ENCODE data around the gene FNDC7. TPM values are rescaled to one million over a fixed set of nuclear protein-coding genes. Genes with fewer than 3 reads are reported as not detected.

The FNDC7 gene
- total RNA-seq, 1 experiment from 2014 or later, result 0.05 TPM

DNA sequence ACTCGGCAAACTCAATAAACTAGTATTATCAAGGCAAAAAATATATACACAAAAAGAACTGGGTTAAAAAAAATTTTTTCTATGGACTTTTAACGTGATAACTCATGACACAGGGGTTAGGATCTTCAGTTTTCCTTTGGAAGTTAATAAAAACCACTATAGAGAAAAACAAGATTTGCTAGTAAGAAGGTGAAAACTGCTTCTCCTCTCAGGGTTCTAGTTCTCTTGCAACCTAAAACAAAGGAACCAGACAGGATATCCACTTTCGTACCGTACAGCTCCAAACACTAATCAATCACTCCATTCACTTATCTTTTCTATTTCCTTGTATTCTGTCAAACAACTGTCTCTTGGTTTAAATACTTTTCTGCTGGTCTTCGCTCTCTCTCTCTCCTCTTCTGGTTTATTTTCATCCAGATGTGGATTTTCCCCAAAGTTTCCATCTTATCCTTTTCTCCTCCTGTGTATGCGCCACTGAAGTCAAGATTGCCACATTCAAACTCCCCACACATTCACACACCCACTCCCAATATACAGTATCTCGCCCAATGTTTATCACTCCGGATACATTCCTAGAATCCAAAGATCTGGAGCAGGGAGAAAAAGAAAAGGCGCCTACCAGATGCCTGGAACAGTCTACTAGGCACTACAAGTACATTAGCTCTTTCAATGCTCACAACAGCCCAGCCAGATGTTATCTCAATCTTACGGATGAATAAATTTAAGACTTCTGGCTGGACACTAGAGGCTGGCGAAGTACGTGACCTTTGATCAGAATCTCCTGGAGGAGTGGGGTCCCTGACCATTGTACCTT, 21.4 kb upstream of the FNDC7 start:
- in situ Hi-C loops (cut with HindIII; ENCODE audit: low pct_unique_long_range_greater_than_20kb, low sequenced_read_pairs) (no loop called here), intact Hi-C loops (cut with micrococcal nuclease; ENCODE audit: unreplicated experiment) (no loop called here)
- H3K4me3 ChIP-seq (ENCODE audit: low read depth in 2 of 2, low read length in 2 of 2), result peak overlapping the region; percentile 89 to 97
- POLR2A ChIA-PET, result interaction anchor here (1.1 to 1.2 kb wide), 2 partner anchors 28 to 30 kb away, joined by 3 read pairs; partner anchors contain the start of gene HENMT1
- CTCF ChIA-PET, result no interaction called here
- ATAC-seq (0 out of 2 replicates have a peak, but pooled peaks have one; percentile 2), DNase-seq (ENCODE audit: low read depth, low spot score) (no peak)
- no peaks in the 10 kb centered on the region for H3K27me3 ChIP-seq (ENCODE audit: control insufficient read depth, insufficient read depth, low read length)
- TF ChIP-seq CTCF (IDR thresholded peaks at IDR 0.05) (no peak), POLR2AphosphoS5 (IDR thresholded peaks at IDR 0.05; ENCODE audit: low read depth, low read length) (no peak), TCF7L2 (IDR thresholded peaks at IDR 0.05; ENCODE audit: low read depth, low read length) (no peak), REST (IDR thresholded peaks at IDR 0.05; ENCODE audit: insufficient read depth in 1 of 2, low read depth in 2 of 2, low read length in 1 of 2) (no peak), SIN3A (IDR thresholded peaks at IDR 0.05; ENCODE audit: borderline replicate concordance, insufficient read depth, low read depth, low read length) (no peak)
- H3K36me3 ChIP-seq (ENCODE audit: control insufficient read depth, insufficient read depth, low read length), result peaks cover 21% of the 10 kb centered on the region
- H3K9me3 ChIP-seq (ENCODE audit: control insufficient read depth, insufficient read depth, low read depth, low read length), result no peaks in the 10 kb centered on the region
- TSS peak; percentile 96 for BruUV-seq (replicated peaks)
- peaks cover 12% of the 10 kb centered on the region for H3K4me1 ChIP-seq (ENCODE audit: control insufficient read depth, insufficient read depth, low read length)
- H3K27ac ChIP-seq (ENCODE audit: low read length), result peak overlapping the region; percentile 95

GRCh38 chr1:108691942-108692723, 20.6 kb upstream of the FNDC7 start, which contains the start of gene PRPF38B:
TSS of gene PRPF38B (plus strand) at chr1:108692310. CDS start at chr1:108692592, 282 bp downstream.
- Histone ChIP-seq H3K36me3 (ENCODE audit: control insufficient read depth, insufficient read depth, low read length) (peaks cover 28% of the 10 kb centered on the region), H3K27me3 (ENCODE audit: control insufficient read depth, insufficient read depth, low read length) (no peaks in the 10 kb centered on the region), H3K9me3 (ENCODE audit: control insufficient read depth, insufficient read depth, low read depth, low read length) (no peaks in the 10 kb centered on the region), H3K4me1 (ENCODE audit: control insufficient read depth, insufficient read depth, low read length) (peaks cover 12% of the 10 kb centered on the region), H3K27ac (ENCODE audit: low read length) (peak within 1 kb of the TSS; percentile 95), H3K4me3 (ENCODE audit: low read depth in 2 of 2, low read length in 2 of 2) (peak within 1 kb of the TSS; percentile 89 to 97)
- no TSS peak for BruUV-seq (replicated peaks)
- ChIA-PET CTCF (no interaction called here), POLR2A (interaction anchor here (1.1 to 1.2 kb wide), 2 partner anchors 27 to 31 kb away, joined by 3 read pairs; partner anchors contain the start of gene HENMT1)
- peak; percentile 99 for ATAC-seq
- TF ChIP-seq CTCF (IDR thresholded peaks at IDR 0.05) (no peak), SIN3A (IDR thresholded peaks at IDR 0.05; ENCODE audit: borderline replicate concordance, insufficient read depth, low read depth, low read length) (no peak; the same call in 1 of the 2 replicates), TCF7L2 (IDR thresholded peaks at IDR 0.05; ENCODE audit: low read depth, low read length) (no peak), POLR2AphosphoS5 (IDR thresholded peaks at IDR 0.05; ENCODE audit: low read depth, low read length) (peak; percentile 95)
- in situ Hi-C loops (cut with HindIII; ENCODE audit: low pct_unique_long_range_greater_than_20kb, low sequenced_read_pairs), result no loop called here
- DNase-seq (ENCODE audit: low read depth, low spot score), result no peak
- intact Hi-C loops (cut with micrococcal nuclease; ENCODE audit: unreplicated experiment), result no loop called here
